ENCODE measurements around the gene FGFR2. TPM values are rescaled to one million over a fixed set of nuclear protein-coding genes. Genes with fewer than 3 reads are reported as not detected.

Gene FGFR2
- total RNA-seq, 2 experiments from 2014 or later: not detected

GRCh38 chr10:121519901-121520493 lies 78.2 kb downstream of the FGFR2 start:
- intact Hi-C loops (cut with micrococcal nuclease; ENCODE audit: unreplicated experiment): no loop called here
- Histone ChIP-seq H3K9me2 (ENCODE audit: insufficient read depth, low read length) (no peaks in the 10 kb centered on the region), H3K4me3 (ENCODE audit: low read depth, low read length, poor library complexity, severe bottlenecking) (no peak overlapping the region), H3K4me2 (ENCODE audit: low read length) (no peak overlapping the region), H2AFZ (ENCODE audit: low read length) (no peak overlapping the region), H4K20me1 (ENCODE audit: insufficient read depth, low read length) (no peaks in the 10 kb centered on the region), H3K79me2 (ENCODE audit: insufficient read depth, low read depth, low read length) (no peaks in the 10 kb centered on the region), H3K9me3 (ENCODE audit: low read length) (no peaks in the 10 kb centered on the region), H3K27ac (ENCODE audit: low read depth, low read length, poor library complexity, severe bottlenecking) (no peak overlapping the region), H3K4me1 (ENCODE audit: insufficient read depth, low read length, poor library complexity, severe bottlenecking) (no peaks in the 10 kb centered on the region), H3K36me3 (ENCODE audit: insufficient read depth, low read length) (no peaks in the 10 kb centered on the region)
- ChIA-PET CTCF (ENCODE audit: unreplicated experiment) (no interaction called here), POLR2A (interaction anchor here (0.5 kb wide), 1 partner anchor 25 kb away, joined by 3 read pairs; no protein-coding TSS in a partner anchor)
- DNase-seq (ENCODE audit: low spot score): no peak
- no TSS peak for BruUV-seq (replicated peaks)
- TF ChIP-seq CTCF (conservative IDR thresholded peaks at IDR 0.05; ENCODE audit: low read length): no peak
- TF ChIP-seq EZH2phosphoT487 (IDR thresholded peaks at IDR 0.05; ENCODE audit: borderline replicate concordance, low read depth, low read length): no peak

DNA sequence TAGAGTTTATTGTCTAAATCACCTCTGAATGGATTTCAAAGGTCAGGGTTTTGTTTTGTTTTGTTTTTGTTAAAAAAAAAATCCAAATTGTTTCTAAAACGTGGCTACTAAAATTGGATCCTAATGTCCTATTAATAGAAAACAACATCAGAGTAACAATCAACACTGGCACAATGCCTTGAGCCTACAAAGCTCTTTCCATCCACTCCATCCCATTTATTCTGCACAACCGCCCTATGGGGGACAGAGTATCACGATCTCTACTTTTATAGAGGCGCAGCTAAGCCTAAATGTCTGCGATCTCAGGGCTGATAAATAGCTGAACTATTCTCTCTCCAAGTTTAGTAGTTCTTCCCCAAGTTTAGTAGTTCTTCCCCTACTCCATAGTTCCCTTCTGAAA lies 78.8 kb downstream of the FGFR2 start:
- Histone ChIP-seq H3K4me3 (ENCODE audit: low read depth, low read length, poor library complexity, severe bottlenecking) (no peak overlapping the region), H3K4me1 (ENCODE audit: insufficient read depth, low read length, poor library complexity, severe bottlenecking) (no peaks in the 10 kb centered on the region), H2AFZ (ENCODE audit: low read length) (no peak overlapping the region), H3K27ac (ENCODE audit: low read depth, low read length, poor library complexity, severe bottlenecking) (no peak overlapping the region), H3K79me2 (ENCODE audit: insufficient read depth, low read depth, low read length) (no peaks in the 10 kb centered on the region), H3K9me2 (ENCODE audit: insufficient read depth, low read length) (no peaks in the 10 kb centered on the region), H3K4me2 (ENCODE audit: low read length) (no peak overlapping the region), H4K20me1 (ENCODE audit: insufficient read depth, low read length) (no peaks in the 10 kb centered on the region), H3K36me3 (ENCODE audit: insufficient read depth, low read length) (no peaks in the 10 kb centered on the region), H3K9me3 (ENCODE audit: low read length) (no peaks in the 10 kb centered on the region)
- no peak for DNase-seq (ENCODE audit: low spot score)
- ChIA-PET CTCF (ENCODE audit: unreplicated experiment) (no interaction called here), POLR2A (interaction anchor here (0.5 kb wide), 1 partner anchor 24 kb away, joined by 3 read pairs; no protein-coding TSS in a partner anchor)
- BruUV-seq (replicated peaks): no TSS peak
- intact Hi-C loops (cut with micrococcal nuclease; ENCODE audit: unreplicated experiment): no loop called here
- TF ChIP-seq CTCF (conservative IDR thresholded peaks at IDR 0.05; ENCODE audit: low read length) (no peak), EZH2phosphoT487 (IDR thresholded peaks at IDR 0.05; ENCODE audit: borderline replicate concordance, low read depth, low read length) (no peak)

DNA sequence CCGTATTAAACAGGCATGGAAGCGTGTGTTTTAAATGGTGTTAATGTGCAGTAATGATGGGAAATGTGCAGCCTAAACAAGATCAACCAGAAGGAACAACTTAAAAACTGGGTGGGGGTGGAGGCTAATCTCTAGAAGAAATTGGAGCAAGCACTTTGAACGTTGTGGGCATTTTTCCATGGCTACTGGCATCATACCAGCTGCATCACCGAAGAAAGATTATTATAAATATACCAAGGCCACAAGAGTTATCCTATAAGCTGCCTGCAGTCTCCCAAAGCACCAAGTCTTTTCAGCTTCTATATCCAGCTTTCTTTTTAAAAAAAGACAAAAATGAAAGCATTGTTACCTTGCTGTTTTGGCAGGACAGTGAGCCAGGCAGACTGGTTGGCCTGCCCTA lies 79.9 kb downstream of the FGFR2 start:
- no peaks in the 10 kb centered on the region for H3K9me3 ChIP-seq (ENCODE audit: low read length)
- H3K4me1 ChIP-seq (ENCODE audit: insufficient read depth, low read length, poor library complexity, severe bottlenecking): no peaks in the 10 kb centered on the region
- H3K9me2 ChIP-seq (ENCODE audit: insufficient read depth, low read length): no peaks in the 10 kb centered on the region
- ChIA-PET POLR2A (no interaction called here), CTCF (ENCODE audit: unreplicated experiment) (no interaction called here)
- no peaks in the 10 kb centered on the region for H3K79me2 ChIP-seq (ENCODE audit: insufficient read depth, low read depth, low read length)
- no TSS peak for BruUV-seq (replicated peaks)
- H2AFZ ChIP-seq (ENCODE audit: low read length): no peak overlapping the region
- TF ChIP-seq EZH2phosphoT487 (IDR thresholded peaks at IDR 0.05; ENCODE audit: borderline replicate concordance, low read depth, low read length) (no peak), CTCF (conservative IDR thresholded peaks at IDR 0.05; ENCODE audit: low read length) (no peak)
- H4K20me1 ChIP-seq (ENCODE audit: insufficient read depth, low read length): no peaks in the 10 kb centered on the region
- no peak overlapping the region for H3K4me2 ChIP-seq (ENCODE audit: low read length)
- intact Hi-C loops (cut with micrococcal nuclease; ENCODE audit: unreplicated experiment): no loop called here
- no peak overlapping the region for H3K4me3 ChIP-seq (ENCODE audit: low read depth, low read length, poor library complexity, severe bottlenecking)
- no peaks in the 10 kb centered on the region for H3K36me3 ChIP-seq (ENCODE audit: insufficient read depth, low read length)
- no peak overlapping the region for H3K27ac ChIP-seq (ENCODE audit: low read depth, low read length, poor library complexity, severe bottlenecking)
- DNase-seq (ENCODE audit: low spot score): no peak

Measured in OCI-LY7 (cell line).